A673 (cell line): ENCODE results near the gene PTGDR2. TPM values are rescaled to one million over a fixed set of nuclear protein-coding genes. Genes with fewer than 3 reads are reported as not detected.

ENCODE experiments used
- BruUV-seq: library from RNA; stranded (reverse); fragments of 400-500 nt; replicated peaks from 2 replicates; lab custom pipeline; 2021; lab: Mats Ljungman, UMichigan
- CTCF ChIA-PET: fragments of 300-600 bp; sonication (Branson Sonifier 250); formaldehyde crosslinking; loops from one replicate; lab custom pipeline; 2022; ENCODE audit warnings: antibody characterized with exemption; lab: Charles Lee
- POLR2A ChIA-PET: fragments of 300-600 bp; sonication (Branson Sonifier 250); formaldehyde crosslinking; loops from one replicate; lab custom pipeline; 2022; ENCODE audit warnings: antibody characterized with exemption; ENCODE audit not compliant: low non-redundant PET; lab: Charles Lee
- DNase-seq: peaks from one replicate; pipeline ENCODE4 v3.0.0-alpha.2; 2015; ENCODE audit warnings: low spot score
- H3K27ac ChIP-seq: fragments of 200-600 bp; sonication (generic); 2 replicates; pipeline ENCODE4 v1.5.1; 2016; ENCODE audit warnings: mixed run types, low read depth, mild to moderate bottlenecking, mixed read lengths, antibody characterized with exemption, low read length; ENCODE audit not compliant: poor library complexity, severe bottlenecking
- H3K27me3 ChIP-seq: fragments of 200-600 bp; sonication (generic); replicated peaks from 2 replicates; pipeline ENCODE4 v1.6.1; 2017; ENCODE audit warnings: mixed run types, low read depth, mild to moderate bottlenecking, mixed read lengths, antibody characterized with exemption, low read length; ENCODE audit not compliant: insufficient read depth, poor library complexity
- H3K36me3 ChIP-seq: fragments of 200-600 bp; sonication (generic); 2 replicates; pipeline ENCODE4 v1.6.1; 2016; ENCODE audit warnings: mixed run types, mild to moderate bottlenecking, mixed read lengths, antibody characterized with exemption, low read length; ENCODE audit not compliant: insufficient read depth, poor library complexity, severe bottlenecking
- H3K4me1 ChIP-seq: fragments of 200-600 bp; sonication (generic); 2 replicates; pipeline ENCODE4 v1.6.1; 2017; ENCODE audit warnings: mixed run types, mild to moderate bottlenecking, mixed read lengths, antibody characterized with exemption, low read length; ENCODE audit not compliant: insufficient read depth, poor library complexity, severe bottlenecking
- H3K4me3 ChIP-seq: fragments of 200-600 bp; sonication (generic); 2 replicates; pipeline ENCODE4 v1.5.1; 2016; ENCODE audit warnings: low read depth, mixed run types, mild to moderate bottlenecking, mixed read lengths, low read length; ENCODE audit not compliant: poor library complexity, severe bottlenecking
- H3K9me3 ChIP-seq: fragments of 200-600 bp; sonication (generic); 2 replicates; pipeline ENCODE4 v1.6.1; 2016; ENCODE audit warnings: mixed run types, low read depth, mild to moderate bottlenecking, mixed read lengths, antibody characterized with exemption, low read length; ENCODE audit not compliant: poor library complexity, severe bottlenecking
- EZH2 ChIP-seq: fragments of 200-600 bp; sonication (generic); IDR thresholded peaks from 2 replicates; pipeline ENCODE4 v1.6.1; 2017; ENCODE audit warnings: borderline replicate concordance, low read depth, mild to moderate bottlenecking, mixed read lengths, antibody characterized with exemption, low read length; ENCODE audit not compliant: poor library complexity, severe bottlenecking
- intact Hi-C: fragments of 100-400 bp; cut with micrococcal nuclease; formaldehyde crosslinking; loops from one replicate; pipeline ENCODE4 v1.10.0; 2022; ENCODE audit not compliant: unreplicated experiment
- total RNA-seq: library from RNA; stranded (reverse); gene quantifications from 2 replicates; pipeline ENCODE4 v1.2.3, GENCODE V29; 2021
- TF ChIP-seq, protein P1 (sequence below): fragments of 300-800, 200-600 bp; sonication (generic); conservative IDR thresholded peaks from 2 replicates; pipeline ENCODE4 v1.5.1; 2017; ENCODE audit warnings: low read depth, mild to moderate bottlenecking, antibody characterized with exemption, low read length, moderate library complexity, mixed read lengths

PTGDR2 gene
- total RNA-seq, 1 experiment from 2014 or later, result 0.09 TPM

DNA sequence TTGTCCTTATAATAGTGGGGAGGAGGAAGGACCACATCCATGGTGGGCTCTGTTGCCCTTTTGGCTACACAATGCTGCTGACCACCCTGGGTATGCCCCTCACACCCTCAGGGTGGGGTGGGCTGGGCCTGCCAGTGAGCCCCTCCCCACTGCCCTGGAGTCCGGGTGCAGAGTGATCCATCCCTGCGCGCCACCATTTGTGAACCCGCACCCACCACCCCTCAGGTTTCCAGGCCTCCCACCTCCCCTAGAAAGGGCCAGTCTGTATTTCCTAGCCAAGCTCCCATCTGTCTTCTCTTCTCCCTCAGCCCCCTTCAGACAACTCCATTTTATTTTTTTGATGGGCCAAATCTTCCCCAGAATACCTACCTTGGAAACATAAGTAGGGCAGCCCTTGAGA is 45.6 kb downstream of the PTGDR2 start:
- BruUV-seq, result no TSS peak
- Histone ChIP-seq H3K27me3 (no peaks in the 10 kb centered on the region), H3K4me3 (no peak overlapping the region), H3K36me3 (no peaks in the 10 kb centered on the region), H3K9me3 (no peaks in the 10 kb centered on the region), H3K27ac (no peak overlapping the region), H3K4me1 (no peaks in the 10 kb centered on the region)
- ChIA-PET POLR2A (no interaction called here), CTCF (no interaction called here)
- intact Hi-C loops, result no loop called here
- DNase-seq, result no peak
- TF ChIP-seq EZH2, result no peak
- TF ChIP-seq, protein P1, sequence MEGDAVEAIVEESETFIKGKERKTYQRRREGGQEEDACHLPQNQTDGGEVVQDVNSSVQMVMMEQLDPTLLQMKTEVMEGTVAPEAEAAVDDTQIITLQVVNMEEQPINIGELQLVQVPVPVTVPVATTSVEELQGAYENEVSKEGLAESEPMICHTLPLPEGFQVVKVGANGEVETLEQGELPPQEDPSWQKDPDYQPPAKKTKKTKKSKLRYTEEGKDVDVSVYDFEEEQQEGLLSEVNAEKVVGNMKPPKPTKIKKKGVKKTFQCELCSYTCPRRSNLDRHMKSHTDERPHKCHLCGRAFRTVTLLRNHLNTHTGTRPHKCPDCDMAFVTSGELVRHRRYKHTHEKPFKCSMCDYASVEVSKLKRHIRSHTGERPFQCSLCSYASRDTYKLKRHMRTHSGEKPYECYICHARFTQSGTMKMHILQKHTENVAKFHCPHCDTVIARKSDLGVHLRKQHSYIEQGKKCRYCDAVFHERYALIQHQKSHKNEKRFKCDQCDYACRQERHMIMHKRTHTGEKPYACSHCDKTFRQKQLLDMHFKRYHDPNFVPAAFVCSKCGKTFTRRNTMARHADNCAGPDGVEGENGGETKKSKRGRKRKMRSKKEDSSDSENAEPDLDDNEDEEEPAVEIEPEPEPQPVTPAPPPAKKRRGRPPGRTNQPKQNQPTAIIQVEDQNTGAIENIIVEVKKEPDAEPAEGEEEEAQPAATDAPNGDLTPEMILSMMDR, result no peak

DNA sequence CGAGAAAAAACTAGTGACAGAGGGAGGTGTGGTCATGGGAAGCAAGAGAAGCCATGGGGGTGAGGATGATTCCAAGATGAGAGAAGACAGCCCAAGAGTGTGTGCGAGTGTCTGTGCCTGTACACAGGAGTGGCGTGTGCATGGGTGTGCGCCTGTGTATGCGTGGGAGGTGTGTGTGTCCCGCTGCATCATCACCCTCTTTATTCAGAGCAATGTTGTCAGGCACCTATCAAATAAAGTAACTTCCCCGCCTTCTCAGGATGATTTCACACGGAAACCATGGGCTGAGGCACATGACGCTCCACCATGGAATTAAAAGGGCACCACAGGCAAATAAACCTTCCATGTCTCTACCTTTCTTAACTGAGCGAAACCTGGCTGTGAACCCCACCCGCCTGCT is 46.1 kb downstream of the PTGDR2 start:
- H3K4me3 ChIP-seq, result no peak overlapping the region
- no peaks in the 10 kb centered on the region for H3K4me1 ChIP-seq
- no peak overlapping the region for H3K27ac ChIP-seq
- ChIA-PET POLR2A (no interaction called here), CTCF (no interaction called here)
- intact Hi-C loops, result no loop called here
- H3K9me3 ChIP-seq, result no peaks in the 10 kb centered on the region
- DNase-seq, result no peak
- H3K27me3 ChIP-seq, result no peaks in the 10 kb centered on the region
- no peaks in the 10 kb centered on the region for H3K36me3 ChIP-seq
- BruUV-seq, result no TSS peak
- TF ChIP-seq EZH2, result no peak
- TF ChIP-seq, protein P1, result no peak

GRCh38 chr11:60809249-60809648 is 46.5 kb downstream of the PTGDR2 start:
- H3K36me3 ChIP-seq, result no peaks in the 10 kb centered on the region
- no peaks in the 10 kb centered on the region for H3K9me3 ChIP-seq
- CTCF ChIA-PET, result no interaction called here
- H3K4me3 ChIP-seq, result no peak overlapping the region
- no peak for DNase-seq
- intact Hi-C loops, result no loop called here
- no peaks in the 10 kb centered on the region for H3K4me1 ChIP-seq
- TF ChIP-seq EZH2, result no peak
- TF ChIP-seq, protein P1, result no peak
- BruUV-seq, result no TSS peak
- H3K27me3 ChIP-seq, result no peaks in the 10 kb centered on the region
- H3K27ac ChIP-seq, result no peak overlapping the region
- POLR2A ChIA-PET, result no interaction called here
